Lung (tissue), 12 donors: ENCODE data around the gene FKBP8. TPM values are rescaled to one million over a fixed set of nuclear protein-coding genes. Genes with fewer than 3 reads are reported as not detected.

Experiments used
- ATAC-seq: fragments of 200-7000 bp; cut with Tn5 transposase; one replicate; pipeline ENCODE4 v1.9.1; 2020; ENCODE audit warnings: moderate number of reproducible peaks; ENCODE audit not compliant: insufficient read depth, low FRiP score
- DNase-seq, 3 donors: peaks; one replicate each; pipeline ENCODE4 v3.0.0-alpha.2; 2013 to 2017
- H3K27ac ChIP-seq, 2 donors: one replicate each; pipeline ENCODE4 v1.5.1; 2013; ENCODE audit warnings: mild to moderate bottlenecking in 2 of 2, moderate library complexity in 2 of 2, control low read depth in 1 of 2, inconsistent platforms in 1 of 2, low read depth in 1 of 2, low read length in 1 of 2
- H3K27me3 ChIP-seq, 3 donors: one replicate each; pipeline ENCODE4 v1.5.1; 2013; ENCODE audit warnings: low read length in 2 of 3; ENCODE audit not compliant: control insufficient read depth in 3 of 3, insufficient read depth in 3 of 3
- H3K36me3 ChIP-seq, 4 donors: one replicate each; pipeline ENCODE4 v1.5.1; 2013; ENCODE audit warnings: low read length in 4 of 4, mild to moderate bottlenecking in 1 of 4, moderate library complexity in 1 of 4; ENCODE audit not compliant: control insufficient read depth in 4 of 4, insufficient read depth in 4 of 4
- H3K4me1 ChIP-seq, 5 donors: one replicate each; pipeline ENCODE4 v1.5.1; 2013; ENCODE audit warnings: low read length in 5 of 5, mild to moderate bottlenecking in 2 of 5, moderate library complexity in 1 of 5; ENCODE audit not compliant: control insufficient read depth in 5 of 5, insufficient read depth in 5 of 5
- H3K4me3 ChIP-seq: one replicate; pipeline ENCODE4 v1.5.1; 2013; ENCODE audit warnings: mild to moderate bottlenecking, control low read depth, moderate library complexity
- H3K9ac ChIP-seq, 2 donors: one replicate each; pipeline ENCODE4 v1.5.1; 2013; ENCODE audit warnings: low read length in 2 of 2, control low read depth in 1 of 2; ENCODE audit not compliant: insufficient read depth in 1 of 2
- H3K9me3 ChIP-seq, 4 donors: one replicate each; pipeline ENCODE4 v1.5.1; 2013; ENCODE audit warnings: low read length in 3 of 4, mild to moderate bottlenecking in 1 of 4, moderate library complexity in 1 of 4; ENCODE audit not compliant: control insufficient read depth in 4 of 4, insufficient read depth in 3 of 4
- CTCF ChIP-seq: IDR thresholded peaks from 2 replicates; pipeline ENCODE4 v1.5.1; 2012; ENCODE audit warnings: mild to moderate bottlenecking; ENCODE audit errors: control extremely low read depth, extremely low read depth
- WGBS, 2 donors: extraction: QIAGEN DNeasy Blood & Tissue Kit; methylation state at CpG; one replicate each; pipeline ENCODE4 v1.1.7; 2013; 5-methylcytosine and 5-hydroxymethylcytosine counted together
- polyA plus RNA-seq, 2 donors: library from polyadenylated mRNA; stranded (reverse); fragments of 200-250 nt; gene quantifications; one replicate each; pipeline ENCODE4 v1.2.1, GENCODE V29; 2013
- total RNA-seq, 2 donors: library from RNA; depleted of rRNA in 1 of 2; stranded (reverse); fragments of >200 nt in 1 of 2; gene quantifications; one replicate each; pipeline ENCODE4 v1.2.1, GENCODE V29; 2014 to 2021
- donor health status: control.
- donor health status: control.
- donor health status: Bipolar disorder and iron deficiency.
- donor health status: healthy.
- donor health status: DM: yes; HTN: yes; CAD: no.

FKBP8 gene
- total and polyA plus RNA-seq, 4 donors: 168 to 357 (median 230) TPM

DNA sequence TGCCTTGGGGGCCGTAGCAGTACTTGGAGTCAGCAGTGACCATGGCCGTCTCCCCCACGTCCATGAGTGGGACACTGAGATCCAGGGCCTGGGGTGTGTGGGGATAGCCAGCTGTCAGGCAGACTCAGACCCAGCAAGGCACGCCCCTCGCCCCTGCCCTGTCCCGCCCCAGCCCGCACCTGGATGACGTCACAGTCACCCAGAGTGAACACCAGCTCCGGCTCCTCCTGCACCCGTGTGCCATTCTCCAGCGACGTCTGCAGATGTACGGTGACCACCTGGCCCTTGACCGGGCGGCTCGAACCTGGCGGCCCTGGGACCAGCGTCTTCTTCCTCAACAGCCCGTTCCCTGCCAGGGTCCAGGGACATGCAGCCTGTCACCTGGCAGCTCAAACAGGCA is 4.0 kb downstream of the FKBP8 start:
- H3K9me3 ChIP-seq: no peaks in the 10 kb centered on the region
- no peak overlapping the region for H3K9ac ChIP-seq
- H3K27me3 ChIP-seq: no peaks in the 10 kb centered on the region
- peaks cover 2 to 41% (median 24%) of the 10 kb centered on the region in 4 donors for H3K36me3 ChIP-seq
- 96 to 98% methylated on average over 16 to 19 of the region's 19 CpGs for WGBS, 2 donors
- DNase-seq (no peak), ATAC-seq (no peak)
- peaks cover 0 to 7% (median 0%) of the 10 kb centered on the region in 5 donors for H3K4me1 ChIP-seq
- no peak for TF ChIP-seq CTCF
- H3K4me3 ChIP-seq: no peak overlapping the region
- H3K27ac ChIP-seq: no peak overlapping the region

- Histone ChIP-seq H3K36me3 (peaks cover 2 to 44% (median 24%) of the 10 kb centered on the region in 4 donors), H3K27me3 (no peaks in the 10 kb centered on the region), H3K9ac (no peak overlapping the region), H3K4me3 (no peak overlapping the region), H3K27ac (no peak overlapping the region), H3K9me3 (no peaks in the 10 kb centered on the region), H3K4me1 (peaks cover 0 to 7% (median 0%) of the 10 kb centered on the region in 5 donors)
- ATAC-seq: no peak
- no peak for DNase-seq
- WGBS, 2 donors: 94 to 95% methylated on average over 22 of the region's 22 CpGs
- TF ChIP-seq CTCF: no peak
Measured at GRCh38 chr19:18538115-18538514, 5.3 kb downstream of the FKBP8 start.

DNA sequence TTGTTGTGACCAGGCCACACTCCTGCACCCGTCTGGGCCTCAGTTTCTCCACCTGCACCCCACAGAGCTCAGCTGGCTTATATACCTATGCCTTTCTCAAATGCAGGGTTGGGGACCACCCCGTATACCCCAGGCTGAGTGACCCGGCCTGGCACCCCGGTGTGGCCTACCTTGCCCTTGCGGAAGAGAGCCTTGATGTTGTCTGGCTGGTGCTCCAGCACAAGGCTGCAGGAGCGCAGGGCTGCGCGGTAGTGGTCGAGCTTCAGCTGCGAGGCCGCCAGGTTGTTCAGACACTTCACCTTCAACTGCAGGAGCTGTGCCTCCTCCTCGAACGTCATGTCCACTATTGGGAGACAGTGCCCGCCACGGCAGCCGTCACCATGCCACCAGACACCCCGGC is 5.9 kb downstream of the FKBP8 start:
- H3K9me3 ChIP-seq: no peaks in the 10 kb centered on the region
- H3K4me3 ChIP-seq: no peak overlapping the region
- H3K36me3 ChIP-seq: peaks cover 2 to 51% (median 29%) of the 10 kb centered on the region in 4 donors
- TF ChIP-seq CTCF: no peak
- H3K4me1 ChIP-seq: peaks cover 0 to 5% (median 0%) of the 10 kb centered on the region in 5 donors
- WGBS, 2 donors: 94 to 95% methylated on average over 17 of the region's 17 CpGs
- DNase-seq: no peak
- H3K27ac ChIP-seq: no peak overlapping the region
- H3K27me3 ChIP-seq: no peaks in the 10 kb centered on the region
- H3K9ac ChIP-seq: no peak overlapping the region
- no peak for ATAC-seq

DNA sequence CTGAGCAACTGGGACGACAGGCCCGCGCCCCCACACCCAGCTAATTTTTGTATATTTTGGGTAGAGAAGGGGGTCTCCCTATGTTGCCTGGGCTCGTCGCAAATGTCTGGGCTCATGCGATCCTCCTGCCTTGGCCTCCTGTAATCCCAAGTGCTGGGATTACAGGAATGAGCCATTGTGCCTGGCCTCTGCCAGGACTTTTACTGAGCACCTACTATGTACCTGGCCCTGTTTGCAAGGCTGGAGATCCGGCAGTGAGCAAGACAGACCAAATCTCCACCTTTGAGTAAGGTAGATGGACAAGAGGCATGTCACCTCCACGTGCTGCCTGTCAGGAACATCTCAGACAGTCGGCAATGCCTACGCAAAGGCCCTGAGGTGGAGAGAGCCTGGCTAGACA is 6.9 kb downstream of the FKBP8 start:
- TF ChIP-seq CTCF: no peak
- peaks cover 2 to 58% (median 34%) of the 10 kb centered on the region in 4 donors for H3K36me3 ChIP-seq

More for the DNA sequence above, 6.9 kb downstream of the FKBP8 start:
- 96 to 97% methylated on average over 10 of the region's 10 CpGs for WGBS, 2 donors
- no peaks in the 10 kb centered on the region for H3K9me3 ChIP-seq
- H3K27ac ChIP-seq: no peak overlapping the region
- no peak overlapping the region for H3K4me3 ChIP-seq
- no peaks in the 10 kb centered on the region for H3K27me3 ChIP-seq
- ATAC-seq: no peak
- DNase-seq: no peak
- no peak overlapping the region for H3K9ac ChIP-seq
- H3K4me1 ChIP-seq: no peaks in the 10 kb centered on the region
